K562 (cell line): ENCODE measurements around the gene TFAP2A. TPM values are rescaled to one million over a fixed set of nuclear protein-coding genes. Genes with fewer than 3 reads are reported as not detected.
A peak's percentile ranks its signal among the peaks of the same experiment; 100 is the strongest.

Experiments
- MCM3 ChIP-seq: fragments of 450-650 bp; IDR thresholded peaks from 2 replicates; pipeline ENCODE4 v1.6.1; 2016
- RBM39 ChIP-seq: fragments of 200-400 bp; formaldehyde crosslinking; optimal IDR thresholded peaks from 2 replicates; pipeline ENCODE3; 2018; ENCODE audit warnings: low read depth, low read length
- TCF7 ChIP-seq: sonication (generic); IDR thresholded peaks from 2 replicates; pipeline ENCODE4 v1.6.1; 2016; ENCODE audit warnings: antibody characterized with exemption, borderline replicate concordance
- ZNF124 ChIP-seq: sonication (generic); formaldehyde crosslinking; IDR thresholded peaks from 2 replicates; pipeline ENCODE4 v1.8.1; 2022; ENCODE audit warnings: missing genetic modification reagents
- ZNF146 ChIP-seq: IDR thresholded peaks from one replicate; pipeline ENCODE4 v1.6.1; 2018; ENCODE audit warnings: missing compliant biosample characterization; ENCODE audit not compliant: unreplicated experiment
- polyA plus RNA-seq, 8 experiments: library from polyadenylated mRNA; depleted of rRNA in 4 of 8; stranded (reverse) in 5 of 8; unstranded in 3 of 8; fragments of >200 nt; fragmentation: Nextera tagmentation in 2 of 8; fragmentation: Illumina TruSeq in 1 of 8; extraction: Ambion mirVana in 2 of 8; extraction: Trizol in 1 of 8; gene quantifications; 2 replicates each; pipeline versions ENCODE4 v1.2.1 to v1.2.3, GENCODE V29; 2011 to 2014; ENCODE audit warnings: inconsistent platforms in 1 of 8, missing spikeins in 1 of 8
- total RNA-seq, 7 experiments: library from RNA; depleted of rRNA in 6 of 7; stranded (reverse); fragments of >200 nt in 6 of 7; fragmentation: Illumina TruSeq in 2 of 7; extraction: Trizol in 2 of 7; gene quantifications; 2 replicates each; pipeline versions ENCODE4 v1.2.1 to v1.2.3, GENCODE V29; 2011 to 2021; ENCODE audit warnings: low replicate concordance in 1 of 7
- TF ChIP-seq, protein P1 (sequence below): fragments of 450-650 bp; IDR thresholded peaks from 2 replicates; pipeline ENCODE4 v1.6.1; 2016; ENCODE audit warnings: mild to moderate bottlenecking
- TF ChIP-seq, protein P2 (sequence below): sonication (generic); formaldehyde crosslinking; IDR thresholded peaks from 2 replicates; pipeline ENCODE4 v1.8.1; 2023; ENCODE audit warnings: mild to moderate bottlenecking, missing genetic modification reagents
- TF ChIP-seq, protein P3 (sequence below), 2 experiments: fragments of 450-650 bp; IDR thresholded peaks; 2 replicates each; pipeline ENCODE4 v1.6.1; 2016; ENCODE audit warnings: mild to moderate bottlenecking in 2 of 2, borderline replicate concordance in 1 of 2, low read depth in 1 of 2, moderate library complexity in 1 of 2
- TF ChIP-seq, protein P4 (sequence below): sonication (generic); formaldehyde crosslinking; IDR thresholded peaks from 2 replicates; pipeline ENCODE4 v1.8.0; 2022; ENCODE audit warnings: missing genetic modification reagents, mild to moderate bottlenecking, moderate library complexity, borderline replicate concordance

Gene TFAP2A
- total and polyA plus RNA-seq, 9 of the 15 experiments (the other 6 are each of a cell fraction or from before 2014, with no cell fraction given) = 0.14 to 0.53 (median 0.19) TPM; not detected in 1

DNA sequence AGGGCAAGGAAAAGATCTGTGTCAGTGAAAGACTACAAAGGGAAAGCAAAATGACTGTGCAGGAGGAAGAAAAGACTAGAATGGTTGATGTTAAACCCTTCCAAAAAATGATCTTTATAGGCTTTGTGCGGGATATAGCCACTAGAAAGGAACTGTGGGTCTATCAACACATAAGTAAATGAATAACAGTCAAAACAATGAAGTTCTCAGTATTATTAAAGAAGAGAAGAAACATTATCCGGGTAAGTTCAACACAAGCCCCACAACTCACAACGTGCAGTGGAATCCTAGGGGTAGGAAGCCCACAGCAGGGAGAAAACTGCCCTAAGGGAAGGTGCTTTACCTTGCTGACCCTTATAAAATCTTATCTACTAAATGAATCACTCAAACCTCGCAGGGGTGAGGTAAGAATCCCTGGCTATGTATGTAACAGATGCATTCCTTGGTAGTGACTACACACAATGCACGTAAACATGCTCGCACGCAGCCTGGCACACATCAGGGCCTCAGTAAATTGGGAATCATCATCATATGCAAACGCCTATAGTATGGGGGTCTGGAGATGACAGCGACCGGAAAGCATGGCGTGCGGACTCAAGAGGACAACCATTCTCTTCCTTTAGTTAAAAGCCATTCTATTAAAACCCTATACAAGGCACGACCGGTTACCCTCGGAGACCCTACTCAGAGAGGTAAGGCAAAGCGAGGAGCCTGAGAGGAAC, 11.3 kb downstream of the TFAP2A start (continued):
- TF ChIP-seq, protein P1, sequence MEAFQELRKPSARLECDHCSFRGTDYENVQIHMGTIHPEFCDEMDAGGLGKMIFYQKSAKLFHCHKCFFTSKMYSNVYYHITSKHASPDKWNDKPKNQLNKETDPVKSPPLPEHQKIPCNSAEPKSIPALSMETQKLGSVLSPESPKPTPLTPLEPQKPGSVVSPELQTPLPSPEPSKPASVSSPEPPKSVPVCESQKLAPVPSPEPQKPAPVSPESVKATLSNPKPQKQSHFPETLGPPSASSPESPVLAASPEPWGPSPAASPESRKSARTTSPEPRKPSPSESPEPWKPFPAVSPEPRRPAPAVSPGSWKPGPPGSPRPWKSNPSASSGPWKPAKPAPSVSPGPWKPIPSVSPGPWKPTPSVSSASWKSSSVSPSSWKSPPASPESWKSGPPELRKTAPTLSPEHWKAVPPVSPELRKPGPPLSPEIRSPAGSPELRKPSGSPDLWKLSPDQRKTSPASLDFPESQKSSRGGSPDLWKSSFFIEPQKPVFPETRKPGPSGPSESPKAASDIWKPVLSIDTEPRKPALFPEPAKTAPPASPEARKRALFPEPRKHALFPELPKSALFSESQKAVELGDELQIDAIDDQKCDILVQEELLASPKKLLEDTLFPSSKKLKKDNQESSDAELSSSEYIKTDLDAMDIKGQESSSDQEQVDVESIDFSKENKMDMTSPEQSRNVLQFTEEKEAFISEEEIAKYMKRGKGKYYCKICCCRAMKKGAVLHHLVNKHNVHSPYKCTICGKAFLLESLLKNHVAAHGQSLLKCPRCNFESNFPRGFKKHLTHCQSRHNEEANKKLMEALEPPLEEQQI = 0 out of 2 replicates have a peak, but pooled peaks have one; percentile 30
- TF ChIP-seq, protein P2, sequence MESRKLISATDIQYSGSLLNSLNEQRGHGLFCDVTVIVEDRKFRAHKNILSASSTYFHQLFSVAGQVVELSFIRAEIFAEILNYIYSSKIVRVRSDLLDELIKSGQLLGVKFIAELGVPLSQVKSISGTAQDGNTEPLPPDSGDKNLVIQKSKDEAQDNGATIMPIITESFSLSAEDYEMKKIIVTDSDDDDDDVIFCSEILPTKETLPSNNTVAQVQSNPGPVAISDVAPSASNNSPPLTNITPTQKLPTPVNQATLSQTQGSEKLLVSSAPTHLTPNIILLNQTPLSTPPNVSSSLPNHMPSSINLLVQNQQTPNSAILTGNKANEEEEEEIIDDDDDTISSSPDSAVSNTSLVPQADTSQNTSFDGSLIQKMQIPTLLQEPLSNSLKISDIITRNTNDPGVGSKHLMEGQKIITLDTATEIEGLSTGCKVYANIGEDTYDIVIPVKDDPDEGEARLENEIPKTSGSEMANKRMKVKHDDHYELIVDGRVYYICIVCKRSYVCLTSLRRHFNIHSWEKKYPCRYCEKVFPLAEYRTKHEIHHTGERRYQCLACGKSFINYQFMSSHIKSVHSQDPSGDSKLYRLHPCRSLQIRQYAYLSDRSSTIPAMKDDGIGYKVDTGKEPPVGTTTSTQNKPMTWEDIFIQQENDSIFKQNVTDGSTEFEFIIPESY (CRISPR knock-in tag) = no peak
- TF ChIP-seq ZNF146 (CRISPR knock-in tag) (no peak), TCF7 (no peak), RBM39 (no peak), MCM3 (no peak), ZNF124 (CRISPR knock-in tag) (no peak)
- TF ChIP-seq, protein P3, sequence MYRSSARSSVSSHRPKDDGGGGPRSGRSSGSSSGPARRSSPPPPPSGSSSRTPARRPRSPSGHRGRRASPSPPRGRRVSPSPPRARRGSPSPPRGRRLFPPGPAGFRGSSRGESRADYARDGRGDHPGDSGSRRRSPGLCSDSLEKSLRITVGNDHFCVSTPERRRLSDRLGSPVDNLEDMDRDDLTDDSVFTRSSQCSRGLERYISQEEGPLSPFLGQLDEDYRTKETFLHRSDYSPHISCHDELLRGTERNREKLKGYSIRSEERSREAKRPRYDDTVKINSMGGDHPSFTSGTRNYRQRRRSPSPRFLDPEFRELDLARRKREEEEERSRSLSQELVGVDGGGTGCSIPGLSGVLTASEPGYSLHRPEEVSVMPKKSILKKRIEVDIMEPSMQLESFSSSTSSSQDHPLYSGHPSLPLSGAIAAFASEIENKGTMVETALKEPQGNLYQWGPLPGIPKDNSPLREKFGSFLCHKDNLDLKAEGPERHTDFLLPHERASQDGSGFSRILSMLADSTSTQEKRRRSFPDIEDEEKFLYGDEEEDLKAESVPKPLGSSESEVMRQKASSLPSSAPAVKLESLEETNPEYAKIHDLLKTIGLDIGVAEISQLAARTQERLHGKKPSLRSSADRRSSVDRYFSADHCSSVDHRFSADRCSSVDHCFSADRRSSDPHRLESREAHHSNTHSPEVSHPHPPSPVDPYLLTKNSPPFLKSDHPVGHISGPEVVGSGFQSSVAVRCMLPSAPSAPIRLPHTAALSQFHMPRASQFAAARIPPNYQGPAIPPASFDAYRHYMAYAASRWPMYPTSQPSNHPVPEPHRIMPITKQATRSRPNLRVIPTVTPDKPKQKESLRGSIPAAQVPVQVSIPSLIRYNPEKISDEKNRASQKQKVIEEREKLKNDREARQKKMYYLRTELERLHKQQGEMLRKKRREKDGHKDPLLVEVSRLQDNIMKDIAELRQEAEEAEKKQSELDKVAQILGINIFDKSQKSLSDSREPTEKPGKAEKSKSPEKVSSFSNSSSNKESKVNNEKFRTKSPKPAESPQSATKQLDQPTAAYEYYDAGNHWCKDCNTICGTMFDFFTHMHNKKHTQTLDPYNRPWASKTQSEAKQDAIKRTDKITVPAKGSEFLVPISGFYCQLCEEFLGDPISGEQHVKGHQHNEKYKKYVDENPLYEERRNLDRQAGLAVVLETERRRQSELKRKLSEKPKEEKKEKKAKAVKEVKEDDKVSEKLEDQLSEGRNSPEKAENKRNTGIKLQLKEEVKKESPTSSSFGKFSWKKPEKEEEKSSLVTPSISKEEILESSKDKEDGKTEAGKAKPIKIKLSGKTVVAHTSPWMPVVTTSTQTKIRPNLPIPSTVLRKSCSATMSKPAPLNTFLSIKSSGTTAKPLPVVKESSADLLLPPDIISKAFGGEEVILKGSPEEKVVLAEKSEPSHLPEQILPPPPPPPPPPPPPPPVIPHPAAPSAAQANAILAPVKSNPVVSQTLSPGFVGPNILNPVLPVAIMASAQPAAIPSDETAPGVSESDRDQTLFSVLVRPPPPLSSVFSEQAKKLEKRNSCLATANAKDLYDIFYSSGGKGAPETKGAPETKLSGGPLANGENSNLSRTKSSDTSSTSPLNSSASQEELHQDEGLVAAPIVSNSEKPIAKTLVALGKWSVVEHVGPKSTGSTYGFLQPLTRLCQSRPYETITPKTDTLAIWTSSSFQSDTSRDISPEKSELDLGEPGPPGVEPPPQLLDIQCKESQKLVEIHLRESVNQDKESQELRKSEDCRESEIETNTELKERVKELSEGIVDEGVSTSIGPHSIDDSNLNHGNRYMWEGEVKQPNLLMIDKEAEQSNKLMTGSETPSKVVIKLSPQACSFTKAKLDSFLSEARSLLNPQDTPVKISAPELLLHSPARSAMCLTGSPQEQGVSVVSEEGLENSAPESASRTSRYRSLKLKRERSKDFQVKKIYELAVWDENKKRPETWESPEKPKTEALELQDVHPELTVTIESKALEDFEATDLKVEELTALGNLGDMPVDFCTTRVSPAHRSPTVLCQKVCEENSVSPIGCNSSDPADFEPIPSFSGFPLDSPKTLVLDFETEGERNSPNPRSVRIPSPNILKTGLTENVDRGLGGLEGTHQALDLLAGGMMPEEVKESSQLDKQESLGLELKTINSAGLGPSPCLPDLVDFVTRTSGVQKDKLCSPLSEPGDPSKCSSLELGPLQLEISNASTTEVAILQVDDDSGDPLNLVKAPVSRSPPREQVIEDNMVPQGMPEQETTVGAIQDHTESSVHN (IDR thresholded peaks at IDR 0.05; ENCODE audit: borderline replicate concordance in 1 of 2, low read depth in 1 of 2) = peak in 1 of 2 experiments; percentile 36; a peak in 2 of 4 replicates
- TF ChIP-seq, protein P4, sequence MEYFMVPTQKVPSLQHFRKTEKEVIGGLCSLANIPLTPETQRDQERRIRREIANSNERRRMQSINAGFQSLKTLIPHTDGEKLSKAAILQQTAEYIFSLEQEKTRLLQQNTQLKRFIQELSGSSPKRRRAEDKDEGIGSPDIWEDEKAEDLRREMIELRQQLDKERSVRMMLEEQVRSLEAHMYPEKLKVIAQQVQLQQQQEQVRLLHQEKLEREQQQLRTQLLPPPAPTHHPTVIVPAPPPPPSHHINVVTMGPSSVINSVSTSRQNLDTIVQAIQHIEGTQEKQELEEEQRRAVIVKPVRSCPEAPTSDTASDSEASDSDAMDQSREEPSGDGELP (CRISPR knock-in tag) = no peak
